Activated CD4-positive, alpha-beta T cell treated with anti-CD3 and anti-CD28 coated beads, Interleukin-10, Interleukin-2, amounts not matched to agents 100 ng/mL and 50 ng/mL, durations not matched to agents 16 hours and 8 hours (primary cell): ENCODE data around the gene TC2N.
"Not testable (repeated sequence)": the region's sequence is repeated elsewhere in the genome, so short reads cannot be mapped to it uniquely, and the experiment has no call there.

ENCODE experiments used
- DNase-seq: peaks from one replicate; pipeline ENCODE4 v3.0.0-alpha.2; 2020

Gene TC2N

GRCh38 chr14:91830777-91831176 lies 36.6 kb downstream of the TC2N start:
- no peak for DNase-seq

GRCh38 chr14:91829511-91829910 lies 37.8 kb downstream of the TC2N start:
- DNase-seq: no peak

GRCh38 chr14:91827746-91828145 lies 39.6 kb downstream of the TC2N start:
- no peak for DNase-seq

GRCh38 chr14:91817566-91818325 lies 49.6 kb downstream of the TC2N start:
- peak; percentile 46 for DNase-seq

GRCh38 chr14:91814317-91814716 lies 53.0 kb downstream of the TC2N start:
- DNase-seq: no peak

- DNase-seq: no peak
Observed at GRCh38 chr14:91810699-91811098, 56.6 kb downstream of the TC2N start.

GRCh38 chr14:91806716-91807115 lies 60.6 kb downstream of the TC2N start:
- DNase-seq: no peak

- not testable (repeated sequence) for DNase-seq
Observed at GRCh38 chr14:91806094-91806493, 61.2 kb downstream of the TC2N start.

GRCh38 chr14:91805659-91806058 lies 61.7 kb downstream of the TC2N start:
- no peak for DNase-seq

GRCh38 chr14:91801358-91801757 lies 66.0 kb downstream of the TC2N start:
- no peak for DNase-seq

GRCh38 chr14:91796617-91797347 lies 70.6 kb downstream of the TC2N start:
- DNase-seq: no peak

GRCh38 chr14:91793704-91794103 lies 73.6 kb downstream of the TC2N start:
- DNase-seq: peak; percentile 39

- no peak for DNase-seq
Observed at GRCh38 chr14:91786188-91786587, 81.1 kb downstream of the TC2N start.

- no peak for DNase-seq
Observed at GRCh38 chr14:91780452-91780851, 86.9 kb downstream of the TC2N start.

GRCh38 chr14:91778217-91778616 lies 89.1 kb downstream of the TC2N start:
- DNase-seq: no peak

GRCh38 chr14:91774140-91775096 lies 92.9 kb downstream of the TC2N start:
- DNase-seq: no peak

GRCh38 chr14:91770185-91770584 lies 97.2 kb downstream of the TC2N start:
- DNase-seq: no peak

- DNase-seq: no peak
Observed at GRCh38 chr14:91755570-91756295, 111.6 kb downstream of the TC2N start.

- no peak for DNase-seq
Observed at GRCh38 chr14:91754819-91755218, 112.5 kb downstream of the TC2N start.

GRCh38 chr14:91754185-91754584 lies 113.2 kb downstream of the TC2N start:
- DNase-seq: no peak

GRCh38 chr14:91753501-91754128 lies 113.7 kb downstream of the TC2N start:
- no peak for DNase-seq

GRCh38 chr14:91752961-91753360 lies 114.4 kb downstream of the TC2N start:
- no peak for DNase-seq
